GM15510 (cell line): Measurements from ENCODE around the gene LGALS3.

Source experiments
- POLR2A ChIP-seq: IDR thresholded peaks from 3 replicates; pipeline ENCODE4 v1.6.1; 2011; ENCODE audit warnings: borderline replicate concordance; ENCODE audit not compliant: insufficient read length; ENCODE audit errors: extremely low read depth

The LGALS3 gene

GRCh38 chr14:55123852-55124639, 5.0 kb upstream of the LGALS3 start:
- TF ChIP-seq POLR2A: no peak

GRCh38 chr14:55124774-55125386, 4.2 kb upstream of the LGALS3 start:
- TF ChIP-seq POLR2A: no peak

GRCh38 chr14:55125403-55125802, 3.6 kb upstream of the LGALS3 start:
- no peak for TF ChIP-seq POLR2A

- TF ChIP-seq POLR2A: no peak
Observed at GRCh38 chr14:55126034-55126433, 3.0 kb upstream of the LGALS3 start.

- TF ChIP-seq POLR2A: no peak
Observed at GRCh38 chr14:55126932-55127459, 2.1 kb upstream of the LGALS3 start.

- no peak for TF ChIP-seq POLR2A
Observed at GRCh38 chr14:55127460-55127951, 1.5 kb upstream of the LGALS3 start.

GRCh38 chr14:55128386-55129085, 516 bp upstream of the LGALS3 start:
- no peak for TF ChIP-seq POLR2A

- TF ChIP-seq POLR2A: no peak
Observed at GRCh38 chr14:55129428-55130195, 560 bp downstream of the LGALS3 start.

- TF ChIP-seq POLR2A: no peak
Observed at GRCh38 chr14:55130196-55130550, 1.1 kb downstream of the LGALS3 start.

GRCh38 chr14:55131370-55132137, 2.5 kb downstream of the LGALS3 start:
- no peak for TF ChIP-seq POLR2A

- TF ChIP-seq POLR2A: no peak
Observed at GRCh38 chr14:55133416-55133815, 4.4 kb downstream of the LGALS3 start.

- no peak for TF ChIP-seq POLR2A
Observed at GRCh38 chr14:55136241-55136640, 7.2 kb downstream of the LGALS3 start.

GRCh38 chr14:55136885-55137786, 8.1 kb downstream of the LGALS3 start:
- TF ChIP-seq POLR2A: no peak
